HepG2 (cell line): ENCODE data around the gene CDC26. TPM values are rescaled to one million over a fixed set of nuclear protein-coding genes. Genes with fewer than 3 reads are reported as not detected.

ENCODE experiments used
- ATAC-seq: fragments of 200-7000 bp; cut with Tn5 transposase; 3 replicates; pipeline ENCODE4 v1.9.1; 2020; ENCODE audit warnings: mild to moderate bottlenecking, moderate library complexity
- BruUV-seq: library from RNA; stranded (reverse); fragments of 400-500 nt; replicated peaks from 2 replicates; lab custom pipeline; 2021; lab: Mats Ljungman, UMichigan
- CTCF ChIA-PET: fragments of 300-600 bp; formaldehyde crosslinking; extraction: SDS; loops from one replicate; lab custom pipeline; 2021; ENCODE audit warnings: low total read pairs, inconsistent platforms, low intra/inter-chr PET ratio; lab: Yijun Ruan, JAX
- POLR2A ChIA-PET: fragments of 350-600 bp; sonication (Branson Sonifier 250); formaldehyde crosslinking; loops from one replicate; lab custom pipeline; 2020; ENCODE audit warnings: antibody characterized with exemption, inconsistent platforms; lab: Yijun Ruan, JAX
- DNase-seq: peaks from one replicate; pipeline ENCODE4 v3.0.0-alpha.2; 2015; ENCODE audit warnings: low spot score
- FAIRE-seq: peaks from 3 replicates; lab custom pipeline; 2011; peaks lifted over from hg19 to GRCh38; lab: Jason Lieb, UNC
- H2AFZ ChIP-seq: one replicate; pipeline ENCODE4 v1.6.1; 2011; ENCODE audit warnings: low read length, inconsistent platforms
- H3K27ac ChIP-seq: fragments of 300-600 bp; 3 replicates; pipeline ENCODE4 v1.8.0; 2011; ENCODE audit warnings: mixed run types, mild to moderate bottlenecking, mixed read lengths, low read length, inconsistent platforms; ENCODE audit not compliant: insufficient read depth; ENCODE audit errors: extremely low read length
- H3K27me3 ChIP-seq, 2 experiments: fragments of 200-600 bp in 1 of 2; 2 replicates in 1 of 2; 3 replicates in 1 of 2; pipeline versions ENCODE4 v1.6.0 to v1.8.0; 2011; ENCODE audit warnings: low read length in 2 of 2, mild to moderate bottlenecking in 2 of 2, moderate library complexity in 2 of 2, inconsistent platforms in 1 of 2; ENCODE audit not compliant: insufficient read depth in 2 of 2, control insufficient read depth in 1 of 2
- H3K36me3 ChIP-seq, 2 experiments: fragments of 200-600 bp in 1 of 2; replicated peaks in 1 of 2; 2 replicates in 1 of 2; 3 replicates in 1 of 2; pipeline versions ENCODE4 v1.5.1 to v1.8.0; 2011; ENCODE audit warnings: low read length in 2 of 2, inconsistent platforms in 1 of 2; ENCODE audit not compliant: insufficient read depth in 2 of 2, control insufficient read depth in 1 of 2
- H3K4me1 ChIP-seq: 2 replicates; pipeline ENCODE4 v1.5.1; 2012; ENCODE audit warnings: low read length, inconsistent platforms; ENCODE audit not compliant: insufficient read depth
- H3K4me2 ChIP-seq: 2 replicates; pipeline ENCODE4 v1.6.0; 2011; ENCODE audit warnings: low read depth, low read length, inconsistent platforms
- H3K4me3 ChIP-seq, 3 experiments: fragments of 200-600 bp in 1 of 3; sonication (generic), shearing (Covaris generic) in 1 of 3; replicated peaks in 1 of 3; 2 replicates each; pipeline ENCODE4 v1.5.1; 2011 to 2016; ENCODE audit warnings: low read length in 3 of 3, inconsistent platforms in 2 of 3, low read depth in 2 of 3, mild to moderate bottlenecking in 2 of 3, control low read depth in 1 of 3, mixed read lengths in 1 of 3; ENCODE audit not compliant: insufficient read depth in 1 of 3
- H3K79me2 ChIP-seq: one replicate; pipeline ENCODE4 v1.6.1; 2011; ENCODE audit warnings: low read length, inconsistent platforms; ENCODE audit not compliant: insufficient read depth
- H3K9ac ChIP-seq: 2 replicates; pipeline ENCODE4 v1.6.0; 2011; ENCODE audit warnings: mild to moderate bottlenecking, low read depth, low read length, inconsistent platforms; ENCODE audit not compliant: insufficient read depth
- H3K9me3 ChIP-seq: 2 replicates; pipeline ENCODE4 v1.5.1; 2012; ENCODE audit warnings: mild to moderate bottlenecking, low read length
- H4K20me1 ChIP-seq: 2 replicates; pipeline ENCODE4 v1.6.0; 2011; ENCODE audit warnings: inconsistent platforms, mild to moderate bottlenecking, low read length, moderate library complexity; ENCODE audit not compliant: insufficient read depth
- ASH2L ChIP-seq: fragments of 300-600, 200-600 bp; sonication (generic); IDR thresholded peaks from 2 replicates; pipeline ENCODE4 v1.7.0; 2017; ENCODE audit warnings: low read depth, mild to moderate bottlenecking, moderate library complexity, mixed read lengths, low read length; ENCODE audit not compliant: insufficient read length
- IRX3 ChIP-seq: sonication (generic); formaldehyde crosslinking; IDR thresholded peaks from 2 replicates; pipeline ENCODE4 v1.8.1; 2023; ENCODE audit warnings: mild to moderate bottlenecking, low read depth, missing genetic modification reagents, borderline replicate concordance
- KLF16 ChIP-seq, 2 experiments: sonication (generic) in 1 of 2; formaldehyde crosslinking in 1 of 2; IDR thresholded peaks; 2 replicates each; pipeline versions ENCODE4 v1.6.1 to v1.8.0; 2016 to 2023; ENCODE audit warnings: missing genetic modification reagents in 2 of 2, missing compliant biosample characterization in 1 of 2
- NFE2 ChIP-seq: sonication (generic); formaldehyde crosslinking; IDR thresholded peaks from 2 replicates; pipeline ENCODE4 v1.4.0; 2020; ENCODE audit warnings: missing genetic modification reagents
- PATZ1 ChIP-seq: sonication (generic); formaldehyde crosslinking; IDR thresholded peaks from 2 replicates; pipeline ENCODE4 v1.4.0; 2020; ENCODE audit warnings: missing genetic modification reagents
- REPIN1 ChIP-seq: sonication (generic); formaldehyde crosslinking; IDR thresholded peaks from 2 replicates; pipeline ENCODE4 v1.8.0; 2022; ENCODE audit warnings: missing genetic modification reagents, low read depth, mild to moderate bottlenecking, borderline replicate concordance
- SMAD1 ChIP-seq: sonication (generic); formaldehyde crosslinking; IDR thresholded peaks from 2 replicates; pipeline ENCODE4 v1.4.0; 2020; ENCODE audit warnings: missing genetic modification reagents, low read depth, mild to moderate bottlenecking, borderline replicate concordance
- SRY ChIP-seq: sonication (generic); formaldehyde crosslinking; IDR thresholded peaks from 2 replicates; pipeline ENCODE4 v1.8.0; 2022; ENCODE audit warnings: mild to moderate bottlenecking, missing genetic modification reagents
- STAT5B ChIP-seq: sonication (generic); formaldehyde crosslinking; IDR thresholded peaks from 2 replicates; pipeline ENCODE4 v1.4.0; 2020; ENCODE audit warnings: missing genetic modification reagents
- WGBS: methylation state at CpG from one replicate; pipeline ENCODE4 v1.1.6; 2017; ENCODE audit warnings: low lambda C conversion rate; 5-methylcytosine and 5-hydroxymethylcytosine counted together
- in situ Hi-C: cut with HindIII; loops from 2 replicates; pipeline ENCODE4 v1.10.0; 2017; ENCODE audit warnings: low pct_unique_long_range_greater_than_20kb; ENCODE audit not compliant: extremely low pct_ligation_motif_present
- intact Hi-C: fragments of 100-400 bp; cut with micrococcal nuclease; formaldehyde crosslinking; loops from one replicate; pipeline ENCODE4 v1.10.0; 2022; ENCODE audit not compliant: unreplicated experiment
- polyA plus RNA-seq, 8 experiments: library from polyadenylated mRNA; depleted of rRNA in 3 of 8; stranded (reverse) in 7 of 8; unstranded in 1 of 8; fragments of >200 nt; fragmentation: Illumina TruSeq in 4 of 8; extraction: Trizol in 4 of 8; gene quantifications; 2 replicates each; pipeline versions ENCODE4 v1.2.1 to v1.2.3, GENCODE V29; 2011 to 2016; ENCODE audit warnings: low read depth in 4 of 8, missing spikeins in 1 of 8, mixed read lengths in 1 of 8; ENCODE audit not compliant: insufficient read depth in 1 of 8
- total RNA-seq, 5 experiments: library from RNA; depleted of rRNA; stranded (reverse); fragments of >200 nt; fragmentation: Illumina TruSeq; extraction: Trizol; gene quantifications; 2 replicates each; pipeline ENCODE4 v1.2.3, GENCODE V29; 2016; ENCODE audit warnings: low read depth in 1 of 5

The CDC26 gene
- total and polyA plus RNA-seq, 2 of the 13 experiments (the other 11 are each of a cell fraction or from before 2014, with no cell fraction given): 26.6 to 57.9 TPM

DNA sequence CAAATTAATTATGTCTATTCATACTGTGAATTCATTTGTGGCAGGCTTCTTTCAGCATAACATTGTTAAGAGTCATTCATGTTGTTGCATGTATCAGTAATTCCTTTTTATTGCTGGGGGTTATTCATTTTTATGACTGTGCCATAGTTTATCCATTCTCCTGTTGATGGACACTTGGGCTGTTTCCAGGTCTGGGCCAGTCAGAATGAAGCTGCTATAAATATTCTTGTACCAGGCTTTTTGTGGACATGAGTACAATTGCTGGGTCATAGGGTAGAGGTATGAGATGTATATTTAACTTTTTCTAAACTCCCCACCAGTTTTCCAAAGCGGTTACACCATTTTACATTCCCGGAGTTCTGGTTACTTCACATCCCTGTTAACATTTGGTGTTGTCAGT is 13.7 kb upstream of the CDC26 start (continued):
- TF ChIP-seq PATZ1 (CRISPR knock-in tag) (no peak), IRX3 (CRISPR knock-in tag) (no peak), NFE2 (CRISPR knock-in tag) (no peak), REPIN1 (CRISPR knock-in tag) (no peak)

DNA sequence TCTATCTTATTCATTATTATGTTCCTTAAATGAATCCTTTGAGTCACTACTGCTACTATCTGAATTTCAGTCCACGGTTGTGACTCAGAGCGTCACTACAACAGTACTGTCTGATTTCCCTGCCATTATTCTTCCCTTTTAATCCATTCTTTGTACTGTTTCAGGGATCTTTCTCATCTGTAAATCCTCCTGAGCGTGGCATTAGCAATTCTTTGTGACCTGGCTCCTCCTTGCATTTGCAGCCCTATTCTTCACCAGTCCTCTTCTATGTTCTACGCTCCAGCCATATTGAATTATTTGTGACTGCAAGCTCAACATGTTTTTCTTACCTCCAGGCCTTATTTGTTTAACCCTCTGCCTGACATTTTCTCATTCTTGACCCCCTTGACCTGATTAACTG is 6.0 kb upstream of the CDC26 start:
- no peak overlapping the region for H3K4me2 ChIP-seq
- ATAC-seq (no peak), DNase-seq (no peak), FAIRE-seq (no peak)
- no peak overlapping the region for H2AFZ ChIP-seq
- peaks cover 26 to 68% of the 10 kb centered on the region in 2 experiments for H3K36me3 ChIP-seq
- no peak for TF ChIP-seq ASH2L
- no peak for TF ChIP-seq SRY (CRISPR knock-in tag)
- no peak for TF ChIP-seq SMAD1
- TF ChIP-seq STAT5B (CRISPR knock-in tag): no peak
- TF ChIP-seq KLF16 (CRISPR knock-in tag; IDR thresholded peaks at IDR 0.05): no peak
- no TSS peak for BruUV-seq
- intact Hi-C loops (no loop called here), in situ Hi-C loops (no loop called here)
- 97% methylated on average over 4 of the region's 4 CpGs for WGBS
- no peak overlapping the region for H3K9ac ChIP-seq
- H4K20me1 ChIP-seq: no peaks in the 10 kb centered on the region
- H3K27me3 ChIP-seq: no peaks in the 10 kb centered on the region; a peak in 1 of 5 replicates
- POLR2A ChIA-PET: no interaction called here
- no peak overlapping the region for H3K27ac ChIP-seq
- no peaks in the 10 kb centered on the region for H3K9me3 ChIP-seq
- no peak overlapping the region for H3K4me3 ChIP-seq
- CTCF ChIA-PET: no interaction called here
- peaks cover 16% of the 10 kb centered on the region for H3K79me2 ChIP-seq
- peaks cover 29% of the 10 kb centered on the region for H3K4me1 ChIP-seq
